H7 (cell line): ENCODE results near the gene GNAQ. TPM values are rescaled to one million over a fixed set of nuclear protein-coding genes. Genes with fewer than 3 reads are reported as not detected.

Experiments used
- DNase-seq: peaks from one replicate; pipeline ENCODE4 v3.0.0; 2012
- H3K27me3 ChIP-seq: 2 replicates; pipeline ENCODE4 v1.6.0; 2011; ENCODE audit warnings: mild to moderate bottlenecking, low read length; ENCODE audit not compliant: control insufficient read depth, insufficient read depth
- H3K36me3 ChIP-seq: replicated peaks from 2 replicates; pipeline ENCODE4 v1.5.1; 2011; ENCODE audit warnings: low read length; ENCODE audit not compliant: control insufficient read depth, insufficient read depth
- H3K4me3 ChIP-seq: 2 replicates; pipeline ENCODE4 v1.5.1; 2011; ENCODE audit warnings: low read depth, mild to moderate bottlenecking, control low read depth, low read length, moderate library complexity; ENCODE audit not compliant: insufficient read depth
- total RNA-seq: library from RNA; depleted of rRNA; stranded (reverse); fragments of >200 nt; shearing (Covaris generic); gene quantifications from 2 replicates; pipeline ENCODE4 v1.2.3, GENCODE V29; 2014

GNAQ gene
- total RNA-seq, 1 experiment from 2014 or later, result 24.8 TPM

GRCh38 chr9:77831781-77832180 is 199.8 kb downstream of the GNAQ start:
- DNase-seq, result no peak
- Histone ChIP-seq H3K4me3 (no peak overlapping the region), H3K27me3 (no peaks in the 10 kb centered on the region), H3K36me3 (no peaks in the 10 kb centered on the region)

- DNase-seq, result no peak
- no peaks in the 10 kb centered on the region for H3K27me3 ChIP-seq
- no peak overlapping the region for H3K4me3 ChIP-seq
- no peaks in the 10 kb centered on the region for H3K36me3 ChIP-seq
These were observed 200.9 kb downstream of the GNAQ start for GRCh38 chr9:77830618-77831285.

GRCh38 chr9:77829420-77829819 is 202.2 kb downstream of the GNAQ start:
- DNase-seq, result no peak
- Histone ChIP-seq H3K4me3 (no peak overlapping the region), H3K27me3 (no peaks in the 10 kb centered on the region), H3K36me3 (no peaks in the 10 kb centered on the region; the same call in 1 of the 2 replicates)

- DNase-seq, result no peak
- Histone ChIP-seq H3K36me3 (no peaks in the 10 kb centered on the region; the same call in 1 of the 2 replicates), H3K27me3 (no peaks in the 10 kb centered on the region), H3K4me3 (no peak overlapping the region)
These were observed 204.4 kb downstream of the GNAQ start for GRCh38 chr9:77827104-77827784.

GRCh38 chr9:77826621-77827020 is 205.0 kb downstream of the GNAQ start:
- H3K27me3 ChIP-seq, result no peaks in the 10 kb centered on the region
- DNase-seq, result no peak
- no peak overlapping the region for H3K4me3 ChIP-seq
- H3K36me3 ChIP-seq, result no peaks in the 10 kb centered on the region; the same call in 1 of the 2 replicates

GRCh38 chr9:77826116-77826515 is 205.5 kb downstream of the GNAQ start:
- no peaks in the 10 kb centered on the region for H3K27me3 ChIP-seq
- no peak overlapping the region for H3K4me3 ChIP-seq
- no peaks in the 10 kb centered on the region; the same call in 1 of the 2 replicates for H3K36me3 ChIP-seq
- no peak for DNase-seq

- peak; percentile 13 for DNase-seq
- H3K27me3 ChIP-seq, result no peaks in the 10 kb centered on the region
- no peak overlapping the region for H3K4me3 ChIP-seq
- no peaks in the 10 kb centered on the region; the same call in 1 of the 2 replicates for H3K36me3 ChIP-seq
These were observed 206.2 kb downstream of the GNAQ start for GRCh38 chr9:77825361-77825760.

- H3K36me3 ChIP-seq, result no peaks in the 10 kb centered on the region; the same call in 1 of the 2 replicates
- no peak overlapping the region for H3K4me3 ChIP-seq
- H3K27me3 ChIP-seq, result no peaks in the 10 kb centered on the region
- no peak for DNase-seq
These were observed 211.2 kb downstream of the GNAQ start for GRCh38 chr9:77820293-77820954.

- H3K27me3 ChIP-seq, result no peaks in the 10 kb centered on the region
- H3K4me3 ChIP-seq, result no peak overlapping the region
- no peaks in the 10 kb centered on the region for H3K36me3 ChIP-seq
- no peak for DNase-seq
These were observed 212.0 kb downstream of the GNAQ start for GRCh38 chr9:77819657-77820056.

GRCh38 chr9:77817590-77818311 is 213.9 kb downstream of the GNAQ start:
- H3K27me3 ChIP-seq, result no peaks in the 10 kb centered on the region
- H3K36me3 ChIP-seq, result no peaks in the 10 kb centered on the region
- H3K4me3 ChIP-seq, result no peak overlapping the region
- DNase-seq, result no peak

GRCh38 chr9:77816641-77817341 is 214.8 kb downstream of the GNAQ start:
- Histone ChIP-seq H3K27me3 (no peaks in the 10 kb centered on the region), H3K4me3 (no peak overlapping the region), H3K36me3 (no peaks in the 10 kb centered on the region)
- no peak for DNase-seq

- DNase-seq, result no peak
- no peaks in the 10 kb centered on the region for H3K36me3 ChIP-seq
- no peaks in the 10 kb centered on the region for H3K27me3 ChIP-seq
- no peak overlapping the region for H3K4me3 ChIP-seq
These were observed 216.4 kb downstream of the GNAQ start for GRCh38 chr9:77815260-77815659.

- H3K36me3 ChIP-seq, result no peaks in the 10 kb centered on the region
- no peak for DNase-seq
- H3K4me3 ChIP-seq, result no peak overlapping the region
- H3K27me3 ChIP-seq, result no peaks in the 10 kb centered on the region
These were observed 219.8 kb downstream of the GNAQ start for GRCh38 chr9:77811832-77812231.

GRCh38 chr9:77810637-77811119 is 220.9 kb downstream of the GNAQ start:
- Histone ChIP-seq H3K36me3 (no peaks in the 10 kb centered on the region), H3K4me3 (no peak overlapping the region), H3K27me3 (no peaks in the 10 kb centered on the region)
- no peak for DNase-seq
